KMS-11 (cell line): ENCODE results near the gene MXI1.

Experiments used
- H2AFZ ChIP-seq: fragments of 200-600 bp; sonication (generic); 2 replicates; pipeline ENCODE4 v1.6.1; 2016; ENCODE audit warnings: antibody characterized with exemption, mixed run types, low read depth
- H3K27ac ChIP-seq: fragments of 200-600 bp; sonication (generic); 2 replicates; pipeline ENCODE4 v1.6.1; 2016; ENCODE audit warnings: mild to moderate bottlenecking, mixed run types
- H3K27me3 ChIP-seq: fragments of 200-600 bp; sonication (generic); 2 replicates; pipeline ENCODE4 v1.6.1; 2017; ENCODE audit warnings: mild to moderate bottlenecking, low read depth, mixed run types, moderate library complexity; ENCODE audit not compliant: insufficient read depth
- H3K36me3 ChIP-seq: fragments of 200-600 bp; sonication (generic); 2 replicates; pipeline ENCODE4 v1.6.1; 2017; ENCODE audit warnings: mild to moderate bottlenecking, mixed run types; ENCODE audit not compliant: insufficient read depth
- H3K4me1 ChIP-seq: fragments of 200-600 bp; sonication (generic); 2 replicates; pipeline ENCODE4 v1.6.1; 2016; ENCODE audit warnings: mild to moderate bottlenecking, low read depth, mixed run types; ENCODE audit not compliant: poor library complexity, severe bottlenecking
- H3K4me2 ChIP-seq: fragments of 200-600 bp; sonication (generic); 2 replicates; pipeline ENCODE4 v1.7.0; 2016; ENCODE audit warnings: mild to moderate bottlenecking, mixed run types
- H3K4me3 ChIP-seq: fragments of 200-600 bp; sonication (generic); IDR thresholded peaks from 2 replicates; pipeline ENCODE4 v1.6.1; 2017; ENCODE audit warnings: low read depth, low read length, mixed read lengths; ENCODE audit not compliant: insufficient read depth
- H3K79me2 ChIP-seq: fragments of 200-600 bp; sonication (generic); 2 replicates; pipeline ENCODE4 v1.6.1; 2016; ENCODE audit warnings: low read depth, mixed run types; ENCODE audit not compliant: insufficient read depth
- H3K9ac ChIP-seq: fragments of 200-600 bp; sonication (generic); 2 replicates; pipeline ENCODE4 v1.6.1; 2016; ENCODE audit warnings: mild to moderate bottlenecking, mixed run types
- H4K20me1 ChIP-seq: fragments of 200-600 bp; sonication (generic); 2 replicates; pipeline ENCODE4 v1.6.1; 2016; ENCODE audit warnings: mild to moderate bottlenecking, mixed run types; ENCODE audit not compliant: insufficient read depth
- TF ChIP-seq, protein P1 (sequence below): fragments of 200-600 bp; sonication (generic); conservative IDR thresholded peaks from 2 replicates; pipeline ENCODE4 v1.6.1; 2017; ENCODE audit warnings: low read depth, mild to moderate bottlenecking, antibody characterized with exemption, low read length, moderate library complexity, mixed read lengths

Gene MXI1

DNA sequence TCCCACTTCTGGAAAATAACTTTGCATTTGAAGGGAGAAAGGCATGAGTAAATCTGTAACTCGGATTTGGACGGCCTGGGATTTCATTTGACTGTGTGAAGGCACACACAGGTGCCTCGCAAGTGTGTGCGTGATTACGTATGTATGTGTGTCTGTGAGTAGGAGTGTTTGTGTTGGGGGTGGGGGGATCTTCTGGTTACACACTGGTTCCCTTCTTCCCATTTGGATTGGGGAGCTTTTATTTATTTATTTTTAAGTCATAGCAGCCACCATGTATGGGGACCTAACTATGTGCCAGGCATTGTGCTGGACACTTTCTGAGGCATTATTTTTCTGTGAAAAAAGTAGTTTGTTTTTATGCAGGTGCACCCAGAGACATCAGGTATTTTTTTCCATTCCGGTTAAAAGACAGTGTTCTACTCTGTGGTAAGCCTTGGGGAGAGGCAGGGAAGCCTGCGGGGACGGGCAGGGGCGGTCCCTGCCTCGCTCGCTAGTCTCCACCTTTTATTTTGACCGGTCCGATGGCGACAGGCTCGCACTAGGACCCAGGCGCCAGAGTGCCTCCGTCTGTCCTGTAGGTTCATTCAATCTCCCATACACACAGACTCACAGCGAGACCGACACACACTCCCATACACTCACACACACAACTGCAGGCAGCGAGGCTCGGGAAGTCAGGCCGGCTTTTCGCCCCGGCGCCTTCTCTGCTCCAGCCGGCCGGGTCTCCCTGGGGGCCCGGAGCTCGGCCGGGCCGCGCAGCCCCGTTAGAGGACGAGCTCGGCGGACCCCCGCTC, at the start of gene MXI1:
MXI1 (plus strand) TSS at position 595 of the 794 bp plus-strand sequence. CDS start 204 bp downstream, outside the sequence.
- Histone ChIP-seq H3K9ac (peak within 1 kb of the TSS; percentile 100), H3K4me1 (peaks cover 18% of the 10 kb centered on the region), H2AFZ (peak within 1 kb of the TSS; percentile 23; the same call in 1 of the 2 replicates), H3K27me3 (no peaks in the 10 kb centered on the region), H3K27ac (peak within 1 kb of the TSS; percentile 99), H3K4me3 (no peak within 1 kb of the TSS), H3K79me2 (peaks cover 33% of the 10 kb centered on the region; the same call in 1 of the 2 replicates), H4K20me1 (no peaks in the 10 kb centered on the region), H3K4me2 (peak within 1 kb of the TSS; percentile 66), H3K36me3 (no peaks in the 10 kb centered on the region)
- TF ChIP-seq, protein P1, sequence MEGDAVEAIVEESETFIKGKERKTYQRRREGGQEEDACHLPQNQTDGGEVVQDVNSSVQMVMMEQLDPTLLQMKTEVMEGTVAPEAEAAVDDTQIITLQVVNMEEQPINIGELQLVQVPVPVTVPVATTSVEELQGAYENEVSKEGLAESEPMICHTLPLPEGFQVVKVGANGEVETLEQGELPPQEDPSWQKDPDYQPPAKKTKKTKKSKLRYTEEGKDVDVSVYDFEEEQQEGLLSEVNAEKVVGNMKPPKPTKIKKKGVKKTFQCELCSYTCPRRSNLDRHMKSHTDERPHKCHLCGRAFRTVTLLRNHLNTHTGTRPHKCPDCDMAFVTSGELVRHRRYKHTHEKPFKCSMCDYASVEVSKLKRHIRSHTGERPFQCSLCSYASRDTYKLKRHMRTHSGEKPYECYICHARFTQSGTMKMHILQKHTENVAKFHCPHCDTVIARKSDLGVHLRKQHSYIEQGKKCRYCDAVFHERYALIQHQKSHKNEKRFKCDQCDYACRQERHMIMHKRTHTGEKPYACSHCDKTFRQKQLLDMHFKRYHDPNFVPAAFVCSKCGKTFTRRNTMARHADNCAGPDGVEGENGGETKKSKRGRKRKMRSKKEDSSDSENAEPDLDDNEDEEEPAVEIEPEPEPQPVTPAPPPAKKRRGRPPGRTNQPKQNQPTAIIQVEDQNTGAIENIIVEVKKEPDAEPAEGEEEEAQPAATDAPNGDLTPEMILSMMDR = no peak

DNA sequence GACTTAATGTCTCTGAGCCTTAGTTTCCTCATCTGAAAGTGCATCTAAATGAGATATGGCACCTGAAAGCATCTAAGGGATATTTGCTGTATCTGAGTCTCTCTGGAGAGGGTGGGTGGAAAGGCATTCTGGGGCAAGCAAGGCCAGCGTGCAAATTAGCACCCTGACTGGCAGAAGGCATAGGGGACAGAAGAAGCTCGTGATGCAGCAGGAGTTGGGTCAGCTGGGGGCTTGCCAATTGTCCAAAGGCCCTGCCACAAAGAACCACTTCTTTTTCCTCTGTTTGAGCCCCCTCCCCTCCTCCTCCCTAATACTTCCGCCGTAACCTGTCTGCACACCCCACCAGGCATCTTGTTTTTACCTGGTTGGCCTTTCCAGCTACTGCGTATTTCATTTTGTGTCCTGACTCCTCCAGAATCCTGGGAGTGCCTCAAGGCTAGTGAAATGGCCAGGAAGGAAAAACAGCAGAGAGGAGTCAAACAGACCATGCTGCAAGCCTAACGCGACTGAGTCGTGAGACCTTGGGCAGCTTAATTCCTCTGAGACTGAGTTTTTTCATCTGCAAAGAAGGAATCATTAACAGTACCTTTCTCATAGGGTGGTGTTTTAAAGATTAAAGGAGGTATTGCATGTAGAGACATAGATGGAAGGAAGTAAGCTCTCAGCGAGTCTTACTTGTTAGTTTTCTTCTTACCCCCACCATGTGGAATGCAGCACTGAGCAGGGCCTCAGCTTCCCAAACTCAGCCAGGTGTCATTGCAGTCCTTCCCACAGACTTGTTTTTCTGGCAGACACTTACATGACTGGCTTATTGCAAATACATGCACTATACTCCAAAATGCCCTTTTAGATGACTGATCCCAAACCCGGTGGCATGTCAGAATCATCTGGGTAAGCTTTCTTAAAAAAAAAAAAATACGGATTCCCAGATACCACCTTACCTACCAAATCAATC, 49.1 kb upstream of the MXI1 start:
- Histone ChIP-seq H3K36me3 (no peaks in the 10 kb centered on the region), H3K9ac (no peak overlapping the region), H3K79me2 (no peaks in the 10 kb centered on the region), H3K4me1 (no peaks in the 10 kb centered on the region), H4K20me1 (no peaks in the 10 kb centered on the region), H3K27me3 (no peaks in the 10 kb centered on the region), H3K27ac (no peak overlapping the region), H3K4me2 (no peak overlapping the region), H2AFZ (no peak overlapping the region), H3K4me3 (no peak overlapping the region)
- TF ChIP-seq, protein P1 = no peak

DNA sequence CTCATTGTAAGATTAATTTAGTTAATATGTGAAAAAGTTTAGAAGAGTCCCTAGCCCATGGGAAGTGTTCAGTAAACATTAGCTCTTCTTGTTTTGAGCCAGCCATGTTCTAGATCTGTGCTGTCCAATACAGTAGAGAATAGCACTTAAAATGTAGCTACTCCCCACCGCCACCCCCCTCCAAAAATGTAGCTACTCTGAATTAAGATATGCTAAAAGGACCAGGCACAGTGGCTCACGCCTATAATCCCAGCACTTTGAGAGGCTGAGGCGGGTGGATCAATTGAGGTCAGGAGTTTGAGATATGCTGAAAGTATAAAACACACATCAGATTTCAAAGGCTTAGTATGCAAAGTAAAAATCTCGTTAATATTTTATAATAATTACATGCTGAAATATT, 47.3 kb upstream of the MXI1 start:
- no peaks in the 10 kb centered on the region for H3K27me3 ChIP-seq
- H3K4me1 ChIP-seq = no peaks in the 10 kb centered on the region

DNA sequence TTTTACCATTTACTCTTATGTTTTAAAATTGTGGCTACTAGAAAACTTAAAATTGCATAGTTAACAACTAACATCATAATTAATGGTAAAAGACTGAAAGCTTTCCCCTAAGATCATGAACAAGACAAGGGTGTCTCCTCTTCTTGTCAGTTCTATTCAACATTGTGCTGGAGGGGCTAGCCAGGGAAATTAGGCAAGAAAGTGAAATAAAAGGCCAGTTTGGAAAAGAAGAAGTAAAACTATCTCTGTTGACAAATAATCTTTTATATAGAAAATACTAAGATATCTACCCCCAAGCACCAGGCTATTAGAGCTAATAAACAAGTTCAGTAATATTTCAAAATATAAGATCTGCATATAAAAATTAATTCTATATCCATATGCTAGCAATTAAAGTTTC, 46.9 kb upstream of the MXI1 start:
- TF ChIP-seq, protein P1 = no peak
- Histone ChIP-seq H4K20me1 (no peaks in the 10 kb centered on the region), H3K4me3 (no peak overlapping the region), H3K4me1 (no peaks in the 10 kb centered on the region), H3K79me2 (no peaks in the 10 kb centered on the region), H3K36me3 (no peaks in the 10 kb centered on the region), H3K9ac (no peak overlapping the region), H3K27me3 (no peaks in the 10 kb centered on the region), H3K27ac (no peak overlapping the region), H2AFZ (no peak overlapping the region), H3K4me2 (no peak overlapping the region)

More for the DNA sequence above, 47.3 kb upstream of the MXI1 start:
- no peaks in the 10 kb centered on the region for H3K79me2 ChIP-seq
- H4K20me1 ChIP-seq = no peaks in the 10 kb centered on the region
- H3K36me3 ChIP-seq = no peaks in the 10 kb centered on the region
- H3K4me2 ChIP-seq = no peak overlapping the region
- no peak overlapping the region for H3K4me3 ChIP-seq
- no peak overlapping the region for H3K27ac ChIP-seq
- no peak overlapping the region for H3K9ac ChIP-seq
- H2AFZ ChIP-seq = no peak overlapping the region
- TF ChIP-seq, protein P1 = no peak
